AG04450 (cell line): Measurements from ENCODE around the gene FABP6. TPM values are rescaled to one million over a fixed set of nuclear protein-coding genes. Genes with fewer than 3 reads are reported as not detected.

Experiments used
- CTCF ChIA-PET: fragments of 300-600, 350-600 bp; formaldehyde crosslinking; extraction: SDS; loops from one replicate; lab custom pipeline; 2022; ENCODE audit warnings: antibody characterized with exemption, inconsistent platforms; lab: Charles Lee
- POLR2A ChIA-PET: fragments of 350-600 bp; formaldehyde crosslinking; extraction: SDS; loops from one replicate; lab custom pipeline; 2021; ENCODE audit warnings: antibody characterized with exemption, inconsistent platforms; lab: Yijun Ruan, JAX
- DNase-seq: peaks from one replicate; pipeline ENCODE4 v3.0.0-alpha.2; 2011; ENCODE audit warnings: low read depth, low spot score
- H3K27ac ChIP-seq: one replicate; pipeline ENCODE4 v1.5.1; 2012; ENCODE audit warnings: low read depth, low read length, control low read depth
- H3K27me3 ChIP-seq: one replicate; pipeline ENCODE4 v1.6.0; 2012; ENCODE audit warnings: low read length; ENCODE audit not compliant: control insufficient read depth, insufficient read depth
- H3K4me3 ChIP-seq: 2 replicates; pipeline ENCODE4 v1.5.1; 2011; ENCODE audit warnings: mild to moderate bottlenecking, low read depth, low read length, control low read depth
- H3K9me3 ChIP-seq: 2 replicates; pipeline ENCODE4 v1.5.1; 2012; ENCODE audit warnings: low read length; ENCODE audit not compliant: control insufficient read depth, insufficient read depth
- polyA minus RNA-seq: library from RNA; depleted of rRNA, polyadenylated mRNA; stranded (reverse); fragments of >200 nt; gene quantifications from 2 replicates; pipeline ENCODE4 v1.2.3, GENCODE V29; 2011; rRNA and poly(A)+ RNA removed
- polyA plus RNA-seq: library from polyadenylated mRNA; depleted of rRNA; stranded (reverse); fragments of >200 nt; gene quantifications from 2 replicates; pipeline ENCODE4 v1.2.3, GENCODE V29; 2011; rRNA removed
- TF ChIP-seq, protein P1 (sequence below): IDR thresholded peaks from 2 replicates; pipeline ENCODE4 v1.5.1; 2011; ENCODE audit warnings: low read depth, low read length, control low read depth, inconsistent platforms

FABP6 gene, protein sequence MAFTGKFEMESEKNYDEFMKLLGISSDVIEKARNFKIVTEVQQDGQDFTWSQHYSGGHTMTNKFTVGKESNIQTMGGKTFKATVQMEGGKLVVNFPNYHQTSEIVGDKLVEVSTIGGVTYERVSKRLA
- polyA plus RNA-seq (not detected in 2 replicates), polyA minus RNA-seq (not detected in 2 replicates)

DNA sequence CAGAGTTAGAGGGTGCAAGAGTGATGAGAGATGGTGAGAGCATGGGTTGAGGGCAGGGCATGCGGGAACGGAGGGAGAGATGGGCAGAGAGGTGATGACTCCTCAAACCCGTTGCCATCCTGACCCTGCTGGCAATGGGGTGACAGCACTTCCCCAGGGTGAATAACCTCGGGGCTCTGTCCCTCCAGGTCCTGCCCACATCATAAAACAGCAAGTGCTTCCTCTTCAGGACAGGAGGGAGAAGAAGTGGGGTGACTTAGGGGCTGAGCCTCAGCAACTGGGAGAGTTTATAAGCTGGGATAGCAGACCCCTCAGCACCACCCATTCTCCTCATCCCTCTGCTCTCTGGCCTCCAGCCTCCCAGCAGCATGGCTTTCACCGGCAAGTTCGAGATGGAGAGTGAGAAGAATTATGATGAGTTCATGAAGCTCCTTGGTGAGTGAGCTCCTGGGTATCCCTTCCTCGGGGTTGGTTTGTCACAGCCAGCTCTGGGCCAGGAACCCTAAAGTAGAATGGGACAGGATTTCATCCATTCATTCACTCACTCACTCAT is at the start of gene FABP6:
Gene FABP6 (plus strand): TSS at position 317 of the 553 bp plus-strand sequence. CDS start 52 bp downstream, at position 369.
- no peak for DNase-seq
- no peaks in the 10 kb centered on the region for H3K27me3 ChIP-seq
- TF ChIP-seq, protein P1, sequence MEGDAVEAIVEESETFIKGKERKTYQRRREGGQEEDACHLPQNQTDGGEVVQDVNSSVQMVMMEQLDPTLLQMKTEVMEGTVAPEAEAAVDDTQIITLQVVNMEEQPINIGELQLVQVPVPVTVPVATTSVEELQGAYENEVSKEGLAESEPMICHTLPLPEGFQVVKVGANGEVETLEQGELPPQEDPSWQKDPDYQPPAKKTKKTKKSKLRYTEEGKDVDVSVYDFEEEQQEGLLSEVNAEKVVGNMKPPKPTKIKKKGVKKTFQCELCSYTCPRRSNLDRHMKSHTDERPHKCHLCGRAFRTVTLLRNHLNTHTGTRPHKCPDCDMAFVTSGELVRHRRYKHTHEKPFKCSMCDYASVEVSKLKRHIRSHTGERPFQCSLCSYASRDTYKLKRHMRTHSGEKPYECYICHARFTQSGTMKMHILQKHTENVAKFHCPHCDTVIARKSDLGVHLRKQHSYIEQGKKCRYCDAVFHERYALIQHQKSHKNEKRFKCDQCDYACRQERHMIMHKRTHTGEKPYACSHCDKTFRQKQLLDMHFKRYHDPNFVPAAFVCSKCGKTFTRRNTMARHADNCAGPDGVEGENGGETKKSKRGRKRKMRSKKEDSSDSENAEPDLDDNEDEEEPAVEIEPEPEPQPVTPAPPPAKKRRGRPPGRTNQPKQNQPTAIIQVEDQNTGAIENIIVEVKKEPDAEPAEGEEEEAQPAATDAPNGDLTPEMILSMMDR, result no peak
- H3K27ac ChIP-seq, result no peak within 1 kb of the TSS
- no peaks in the 10 kb centered on the region for H3K9me3 ChIP-seq
- POLR2A ChIA-PET, result no interaction called here
- no peak within 1 kb of the TSS for H3K4me3 ChIP-seq
- CTCF ChIA-PET, result no interaction called here

DNA sequence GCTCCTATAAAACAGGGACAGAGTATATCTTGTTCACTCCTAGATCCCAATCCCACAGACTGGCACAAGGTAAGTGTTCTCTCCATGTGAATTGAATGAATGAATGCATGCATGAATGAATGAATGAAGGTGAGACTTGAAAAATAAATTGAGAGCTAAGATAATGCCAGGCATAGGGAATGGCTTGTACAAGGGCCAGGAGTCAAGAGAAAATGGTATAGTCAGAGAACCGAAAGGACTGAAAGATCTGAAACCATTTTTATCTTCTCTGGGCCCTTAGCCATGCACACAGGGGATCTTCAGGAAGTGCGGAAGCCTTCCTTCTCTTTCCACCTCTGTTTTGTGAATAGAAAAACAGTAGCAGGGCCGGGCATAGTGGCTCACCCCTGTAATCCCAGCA is 48.4 kb upstream of the FABP6 start:
- POLR2A ChIA-PET, result interaction anchor here (0.7 kb wide), 1 partner anchor 35 kb away, joined by 3 read pairs; no protein-coding TSS in a partner anchor
- DNase-seq, result no peak
- CTCF ChIA-PET, result no interaction called here

DNA sequence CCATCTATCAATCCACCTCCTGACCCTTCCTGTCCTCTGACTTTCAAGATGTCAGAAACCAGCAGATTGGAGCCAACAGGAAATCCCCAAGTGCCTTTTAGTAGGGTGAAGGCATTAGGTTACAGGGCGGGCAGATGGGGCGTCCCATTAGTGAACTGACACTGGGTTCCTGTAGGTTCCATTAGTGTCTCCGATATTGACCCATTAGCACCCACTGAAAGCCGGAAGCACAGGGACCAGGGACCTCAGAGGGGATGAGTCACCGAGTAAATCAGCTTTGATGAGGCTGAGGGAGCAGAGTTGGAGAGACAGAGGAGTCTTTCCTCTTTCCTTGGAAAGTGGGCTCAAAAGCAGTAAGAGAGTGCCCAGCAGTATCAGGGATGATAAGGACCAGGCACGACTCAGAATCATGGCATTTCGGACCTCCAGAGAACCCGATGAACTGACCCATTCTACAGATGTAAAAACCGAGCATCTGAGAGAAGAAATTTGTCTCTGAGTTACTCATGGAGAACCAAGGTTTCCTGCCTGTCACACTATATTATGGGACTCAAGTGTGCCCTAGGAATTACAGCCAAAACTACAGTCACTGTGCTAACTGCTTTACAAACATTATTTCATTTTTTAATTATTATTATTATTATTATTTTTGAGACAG is 47.2 kb upstream of the FABP6 start:
- Histone ChIP-seq H3K4me3 (no peak overlapping the region), H3K27ac (no peak overlapping the region), H3K27me3 (no peaks in the 10 kb centered on the region), H3K9me3 (peaks cover 7% of the 10 kb centered on the region)
- POLR2A ChIA-PET, result interaction anchor here (2.0 kb wide), 1 partner anchor 16 kb away, joined by 6 read pairs; no protein-coding TSS in a partner anchor
- no peak for DNase-seq
- CTCF ChIA-PET, result no interaction called here
- TF ChIP-seq, protein P1, result no peak

More for the DNA sequence above, 48.4 kb upstream of the FABP6 start:
- TF ChIP-seq, protein P1, result no peak
- Histone ChIP-seq H3K27me3 (no peaks in the 10 kb centered on the region), H3K9me3 (no peaks in the 10 kb centered on the region), H3K27ac (no peak overlapping the region), H3K4me3 (no peak overlapping the region)

DNA sequence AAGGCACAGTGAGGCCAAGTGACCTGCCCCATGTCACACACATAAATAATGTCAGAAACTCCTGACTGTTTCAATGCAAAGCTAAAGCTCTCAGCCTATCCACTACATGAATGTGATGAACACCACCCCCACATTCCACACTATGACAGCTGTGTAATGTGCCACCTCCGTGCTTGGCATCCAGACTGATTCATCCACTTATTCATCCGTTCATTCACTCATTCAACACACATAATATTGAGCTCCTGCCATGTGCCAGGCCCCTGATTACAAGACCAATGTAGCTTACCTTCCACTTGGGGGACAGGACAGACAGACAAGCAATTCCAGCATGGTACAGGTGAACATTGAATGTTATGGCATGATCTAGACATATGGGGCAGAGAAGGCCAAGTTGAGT is 46.2 kb upstream of the FABP6 start:
- DNase-seq, result no peak
- POLR2A ChIA-PET, result interaction anchor here (2.0 kb wide), 1 partner anchor 17 kb away, joined by 6 read pairs; no protein-coding TSS in a partner anchor
- Histone ChIP-seq H3K27me3 (no peaks in the 10 kb centered on the region), H3K27ac (no peak overlapping the region), H3K4me3 (no peak overlapping the region), H3K9me3 (peaks cover 8% of the 10 kb centered on the region)
- TF ChIP-seq, protein P1, result no peak
- CTCF ChIA-PET, result no interaction called here
